Fibroblast of pulmonary artery (primary cell): ENCODE data around the gene UBA3.

ENCODE experiments used
- DNase-seq: peaks from one replicate; pipeline ENCODE4 v3.0.0-alpha.2; 2010; ENCODE audit warnings: low read depth
- H3K4me3 ChIP-seq: replicated peaks from 2 replicates; pipeline ENCODE4 v1.5.1; 2011; ENCODE audit warnings: low read depth, mild to moderate bottlenecking, control low read depth, low read length, moderate library complexity
- TF ChIP-seq, protein P1 (sequence below): IDR thresholded peaks from 2 replicates; pipeline ENCODE4 v1.5.1; 2011; ENCODE audit warnings: mild to moderate bottlenecking, control low read depth, low read length, inconsistent platforms; ENCODE audit errors: missing control alignments

UBA3 gene

DNA sequence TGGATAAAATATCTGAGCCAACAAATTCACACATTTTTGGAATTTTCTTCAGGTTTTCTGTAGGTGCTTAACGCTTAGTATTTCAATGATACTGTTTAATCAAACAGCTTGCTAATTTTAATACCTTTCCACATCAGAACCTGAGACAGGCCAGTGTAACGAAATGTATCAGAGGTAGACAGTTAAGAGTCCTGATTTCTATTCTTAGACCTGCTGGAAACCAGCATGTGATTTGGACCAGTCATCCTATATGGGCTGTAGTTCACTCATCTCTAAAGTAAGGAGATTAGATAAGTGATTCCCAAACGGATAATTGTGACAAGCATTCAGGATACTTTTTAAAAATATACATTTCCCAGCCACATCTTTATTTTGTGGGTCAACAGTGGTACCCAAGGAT is 23.0 kb upstream of the UBA3 start:
- no peak overlapping the region for H3K4me3 ChIP-seq
- TF ChIP-seq, protein P1, sequence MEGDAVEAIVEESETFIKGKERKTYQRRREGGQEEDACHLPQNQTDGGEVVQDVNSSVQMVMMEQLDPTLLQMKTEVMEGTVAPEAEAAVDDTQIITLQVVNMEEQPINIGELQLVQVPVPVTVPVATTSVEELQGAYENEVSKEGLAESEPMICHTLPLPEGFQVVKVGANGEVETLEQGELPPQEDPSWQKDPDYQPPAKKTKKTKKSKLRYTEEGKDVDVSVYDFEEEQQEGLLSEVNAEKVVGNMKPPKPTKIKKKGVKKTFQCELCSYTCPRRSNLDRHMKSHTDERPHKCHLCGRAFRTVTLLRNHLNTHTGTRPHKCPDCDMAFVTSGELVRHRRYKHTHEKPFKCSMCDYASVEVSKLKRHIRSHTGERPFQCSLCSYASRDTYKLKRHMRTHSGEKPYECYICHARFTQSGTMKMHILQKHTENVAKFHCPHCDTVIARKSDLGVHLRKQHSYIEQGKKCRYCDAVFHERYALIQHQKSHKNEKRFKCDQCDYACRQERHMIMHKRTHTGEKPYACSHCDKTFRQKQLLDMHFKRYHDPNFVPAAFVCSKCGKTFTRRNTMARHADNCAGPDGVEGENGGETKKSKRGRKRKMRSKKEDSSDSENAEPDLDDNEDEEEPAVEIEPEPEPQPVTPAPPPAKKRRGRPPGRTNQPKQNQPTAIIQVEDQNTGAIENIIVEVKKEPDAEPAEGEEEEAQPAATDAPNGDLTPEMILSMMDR = no peak
- DNase-seq = no peak

DNA sequence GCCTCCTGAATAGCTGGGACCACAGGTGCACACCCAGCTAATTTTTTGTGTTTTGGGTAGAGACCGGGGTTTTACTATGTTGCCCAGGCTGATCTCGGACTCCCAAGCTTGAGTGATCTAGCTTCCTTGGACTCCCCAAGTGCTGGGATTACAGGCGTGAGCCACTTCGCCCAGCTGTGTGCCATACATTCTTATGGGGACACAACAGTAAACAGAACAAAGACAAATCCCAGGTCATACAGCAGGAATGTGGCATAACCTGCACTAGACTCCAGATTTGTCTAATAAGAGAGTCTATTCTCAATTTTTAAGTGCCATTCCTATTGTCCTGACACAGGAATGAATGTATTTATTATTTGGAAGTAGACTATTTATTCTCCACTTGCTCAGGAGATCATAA is 22.2 kb upstream of the UBA3 start:
- no peak for DNase-seq
- H3K4me3 ChIP-seq = no peak overlapping the region
- TF ChIP-seq, protein P1 = no peak

DNA sequence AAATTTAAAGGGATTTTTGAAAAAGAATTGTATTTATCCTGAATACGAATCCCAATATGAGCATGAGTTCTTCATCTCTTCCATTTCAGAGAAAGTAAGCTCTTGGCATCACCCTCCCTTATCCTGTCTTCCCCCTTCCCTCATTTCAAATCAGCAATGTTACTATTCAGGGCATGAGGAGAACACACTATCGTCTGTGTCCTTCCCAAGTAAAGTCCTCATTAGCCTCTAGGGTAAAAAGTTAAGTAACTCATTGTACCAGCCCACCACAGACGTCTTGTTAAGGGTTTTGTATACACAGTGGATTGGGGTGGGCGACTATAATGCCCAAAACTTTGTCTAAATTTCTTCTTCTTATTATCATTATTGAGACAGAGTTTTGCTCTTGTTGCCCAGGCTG is 19.4 kb upstream of the UBA3 start:
- TF ChIP-seq, protein P1 = no peak
- H3K4me3 ChIP-seq = no peak overlapping the region
- no peak for DNase-seq

DNA sequence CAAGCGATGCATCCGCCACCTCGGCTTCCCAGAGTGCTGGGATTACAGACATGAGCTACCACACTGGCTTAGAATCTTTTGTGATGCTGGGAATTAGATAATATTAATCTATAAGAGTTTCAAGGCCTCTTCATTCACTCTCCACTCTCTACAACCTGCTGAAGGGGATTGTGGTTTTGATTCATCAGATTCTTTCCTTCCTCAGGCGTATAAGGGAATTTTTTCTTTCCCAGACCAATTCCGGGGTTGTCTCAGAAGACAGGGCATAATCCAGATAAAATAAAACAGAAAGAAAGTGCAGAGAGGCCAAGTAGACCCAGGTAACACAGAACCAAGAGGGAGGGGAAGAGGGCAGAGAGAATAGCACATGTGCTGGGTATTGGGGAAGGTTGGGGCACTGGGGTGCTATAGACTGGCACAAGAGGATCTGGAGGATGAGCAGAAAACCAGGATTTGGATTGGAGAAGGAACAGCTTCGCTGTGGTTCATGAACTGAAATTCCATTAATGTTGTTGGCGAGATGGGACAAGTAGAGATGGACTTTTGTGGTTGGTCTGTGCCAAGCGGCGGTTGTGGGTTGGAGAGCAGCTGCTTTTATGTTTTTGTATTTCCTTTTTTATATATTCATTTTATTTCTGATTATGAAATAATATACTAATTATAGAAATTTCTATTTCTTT is 17.4 kb upstream of the UBA3 start:
- H3K4me3 ChIP-seq = no peak overlapping the region
- no peak for DNase-seq
- TF ChIP-seq, protein P1 = no peak

DNA sequence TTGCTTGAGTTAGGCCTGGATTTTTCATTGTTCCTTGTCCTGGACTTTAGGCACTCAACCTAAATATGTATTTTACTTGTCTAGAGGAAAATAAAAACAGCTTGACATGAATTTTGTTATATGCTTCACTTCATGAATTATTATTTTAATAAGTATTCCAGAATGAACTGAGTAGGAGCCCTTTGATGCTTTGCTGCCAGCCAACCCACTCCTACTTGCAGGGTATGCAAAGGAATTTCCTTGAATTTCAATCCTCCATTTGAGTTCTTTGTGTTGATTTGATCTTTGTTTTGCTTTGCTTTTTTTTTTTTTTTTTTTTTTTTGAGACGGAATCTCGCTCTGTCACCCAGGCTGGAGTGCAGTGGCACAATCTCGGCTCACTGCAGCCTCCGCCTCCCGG is 16.1 kb upstream of the UBA3 start:
- no peak overlapping the region for H3K4me3 ChIP-seq
- no peak for DNase-seq
- TF ChIP-seq, protein P1 = no peak

DNA sequence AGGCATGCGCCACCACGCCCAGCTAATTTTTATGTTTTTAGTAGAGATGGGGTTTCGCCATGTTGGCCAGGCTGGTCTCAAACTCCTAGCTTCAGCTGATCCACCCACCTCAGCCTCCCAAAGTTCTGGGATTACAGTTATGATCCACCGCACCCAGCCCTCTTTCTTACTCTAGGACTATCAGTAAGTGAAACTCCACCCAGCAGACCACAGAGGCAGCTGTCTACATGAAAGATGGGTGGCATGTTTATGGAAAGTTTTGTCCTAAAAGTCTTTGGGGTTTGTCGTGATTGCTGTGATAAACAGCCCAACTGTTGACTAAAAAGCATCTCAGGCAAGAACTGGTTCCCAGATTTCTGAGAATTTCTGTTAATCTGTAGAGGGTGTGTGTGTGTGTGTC is 15.5 kb upstream of the UBA3 start:
- no peak for DNase-seq
- H3K4me3 ChIP-seq = no peak overlapping the region
- TF ChIP-seq, protein P1 = no peak
